ENCODE measurements around the gene MOB3A. TPM values are rescaled to one million over a fixed set of nuclear protein-coding genes. Genes with fewer than 3 reads are reported as not detected.
A peak's percentile ranks its signal among the peaks of the same experiment; 100 is the strongest.
"Not testable (repeated sequence)": the region's sequence is repeated elsewhere in the genome, so short reads cannot be mapped to it uniquely, and the experiment has no call there.

Gene MOB3A
- total RNA-seq, 2 donors from 2014 or later, result 20.9 to 21.8 TPM

DNA sequence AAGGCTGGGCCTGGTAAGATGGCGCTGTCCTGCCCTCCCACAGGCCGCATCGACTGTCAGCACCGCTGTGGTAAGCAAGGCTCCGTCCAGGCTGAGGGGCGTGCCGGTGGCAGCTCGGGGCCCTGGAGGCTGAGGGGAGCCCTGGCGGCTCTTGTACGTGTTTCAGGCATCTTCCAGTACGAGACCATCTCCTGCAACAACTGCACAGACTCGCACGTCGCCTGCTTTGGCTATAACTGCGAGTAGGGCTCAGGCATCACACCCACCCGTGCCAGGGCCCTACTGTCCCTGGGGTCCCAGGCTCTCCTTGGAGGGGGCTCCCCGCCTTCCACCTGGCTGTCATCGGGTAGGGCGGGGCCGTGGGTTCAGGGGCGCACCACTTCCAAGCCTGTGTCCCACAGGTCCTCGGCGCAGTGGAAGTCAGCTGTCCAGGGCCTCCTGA lies 1.8 kb upstream of the MOB3A start:
- Mint-ChIP-seq H3K4me3 (no peak overlapping the region), H3K4me1 (peaks cover 2% of the 10 kb centered on the region), H3K27ac (no peak overlapping the region), H3K36me3 (ENCODE audit: low read depth) (peaks cover 23% of the 10 kb centered on the region), H3K9me3 (no peaks in the 10 kb centered on the region), H3K27me3 (ENCODE audit: insufficient read depth) (no peaks in the 10 kb centered on the region)
- DNase-seq, result no peak
- TF ChIP-seq, protein P1, sequence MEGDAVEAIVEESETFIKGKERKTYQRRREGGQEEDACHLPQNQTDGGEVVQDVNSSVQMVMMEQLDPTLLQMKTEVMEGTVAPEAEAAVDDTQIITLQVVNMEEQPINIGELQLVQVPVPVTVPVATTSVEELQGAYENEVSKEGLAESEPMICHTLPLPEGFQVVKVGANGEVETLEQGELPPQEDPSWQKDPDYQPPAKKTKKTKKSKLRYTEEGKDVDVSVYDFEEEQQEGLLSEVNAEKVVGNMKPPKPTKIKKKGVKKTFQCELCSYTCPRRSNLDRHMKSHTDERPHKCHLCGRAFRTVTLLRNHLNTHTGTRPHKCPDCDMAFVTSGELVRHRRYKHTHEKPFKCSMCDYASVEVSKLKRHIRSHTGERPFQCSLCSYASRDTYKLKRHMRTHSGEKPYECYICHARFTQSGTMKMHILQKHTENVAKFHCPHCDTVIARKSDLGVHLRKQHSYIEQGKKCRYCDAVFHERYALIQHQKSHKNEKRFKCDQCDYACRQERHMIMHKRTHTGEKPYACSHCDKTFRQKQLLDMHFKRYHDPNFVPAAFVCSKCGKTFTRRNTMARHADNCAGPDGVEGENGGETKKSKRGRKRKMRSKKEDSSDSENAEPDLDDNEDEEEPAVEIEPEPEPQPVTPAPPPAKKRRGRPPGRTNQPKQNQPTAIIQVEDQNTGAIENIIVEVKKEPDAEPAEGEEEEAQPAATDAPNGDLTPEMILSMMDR (conservative IDR thresholded peaks at IDR 0.05), result no peak
- peaks cover 4% of the 10 kb centered on the region for H3K4me1 ChIP-seq (ENCODE audit: control insufficient read depth, insufficient read depth, low read length)
- H3K27me3 ChIP-seq (ENCODE audit: control insufficient read depth, insufficient read depth, low read length, poor library complexity, severe bottlenecking), result no peaks in the 10 kb centered on the region
- H3K4me3 ChIP-seq (ENCODE audit: low read length), result no peak overlapping the region
- no peak overlapping the region for H3K27ac ChIP-seq (ENCODE audit: low read depth, low read length)
- H3K9me3 ChIP-seq (ENCODE audit: control insufficient read depth, low read length), result no peaks in the 10 kb centered on the region
- no peak overlapping the region for H3K9ac ChIP-seq (ENCODE audit: extremely low read depth, low read length, poor library complexity, severe bottlenecking)
- WGBS, 2 experiments (ENCODE audit: insufficient coverage in 1 of 2, insufficient read length in 1 of 2), result 94% methylated on average over 16 to 23 of the region's 23 CpGs
- H3K36me3 ChIP-seq (ENCODE audit: control insufficient read depth, insufficient read depth, low read length), result peaks cover 29% of the 10 kb centered on the region

DNA sequence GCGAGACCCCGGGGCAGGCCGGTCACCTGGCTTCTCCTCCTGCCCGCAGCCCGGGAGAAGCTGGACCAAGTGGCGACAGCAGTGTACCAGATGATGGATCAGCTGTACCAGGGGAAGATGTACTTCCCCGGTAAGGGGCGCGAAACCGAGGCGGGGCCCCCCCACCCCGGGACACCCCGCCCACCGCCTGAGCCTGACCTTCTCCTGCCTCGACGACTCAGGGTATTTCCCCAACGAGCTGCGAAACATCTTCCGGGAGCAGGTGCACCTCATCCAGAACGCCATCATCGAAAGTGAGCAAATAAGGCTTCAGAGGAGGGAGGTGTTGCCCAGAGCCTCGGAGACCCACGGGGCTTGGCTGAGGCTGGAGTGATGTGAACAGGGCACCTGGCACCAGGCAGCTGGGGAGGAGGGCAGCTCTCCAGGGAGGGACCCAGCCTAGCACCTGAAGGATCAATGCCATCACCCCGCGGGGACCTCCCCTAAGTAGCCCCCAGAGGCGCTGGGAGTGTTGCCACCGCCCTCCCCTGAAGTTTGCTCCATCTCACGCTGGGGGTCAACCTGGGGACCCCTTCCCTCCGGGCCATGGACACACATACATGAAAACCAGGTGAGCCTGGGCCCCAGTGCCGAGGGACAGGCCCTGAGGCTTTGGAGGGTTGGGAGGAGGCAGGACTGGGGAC lies 1.2 kb upstream of the MOB3A start:
- Mint-ChIP-seq H3K27ac (peak overlapping the region; percentile 84), H3K9me3 (no peaks in the 10 kb centered on the region), H3K36me3 (ENCODE audit: low read depth) (peaks cover 20% of the 10 kb centered on the region), H3K4me1 (peaks cover 2% of the 10 kb centered on the region), H3K4me3 (peak overlapping the region; percentile 51), H3K27me3 (ENCODE audit: insufficient read depth) (no peaks in the 10 kb centered on the region)
- H3K27ac ChIP-seq (ENCODE audit: low read depth, low read length), result peak overlapping the region; percentile 16
- 45 to 49% methylated on average over 23 to 30 of the region's 30 CpGs for WGBS, 2 experiments (ENCODE audit: insufficient coverage in 1 of 2, insufficient read length in 1 of 2)
- H3K4me1 ChIP-seq (ENCODE audit: control insufficient read depth, insufficient read depth, low read length), result peaks cover 4% of the 10 kb centered on the region
- H3K4me3 ChIP-seq (ENCODE audit: low read length), result peak overlapping the region; percentile 69
- H3K9me3 ChIP-seq (ENCODE audit: control insufficient read depth, low read length), result no peaks in the 10 kb centered on the region
- no peak for DNase-seq
- TF ChIP-seq, protein P1 (conservative IDR thresholded peaks at IDR 0.05), result no peak
- no peak overlapping the region for H3K9ac ChIP-seq (ENCODE audit: extremely low read depth, low read length, poor library complexity, severe bottlenecking)
- no peaks in the 10 kb centered on the region for H3K27me3 ChIP-seq (ENCODE audit: control insufficient read depth, insufficient read depth, low read length, poor library complexity, severe bottlenecking)
- H3K36me3 ChIP-seq (ENCODE audit: control insufficient read depth, insufficient read depth, low read length), result peaks cover 26% of the 10 kb centered on the region

DNA sequence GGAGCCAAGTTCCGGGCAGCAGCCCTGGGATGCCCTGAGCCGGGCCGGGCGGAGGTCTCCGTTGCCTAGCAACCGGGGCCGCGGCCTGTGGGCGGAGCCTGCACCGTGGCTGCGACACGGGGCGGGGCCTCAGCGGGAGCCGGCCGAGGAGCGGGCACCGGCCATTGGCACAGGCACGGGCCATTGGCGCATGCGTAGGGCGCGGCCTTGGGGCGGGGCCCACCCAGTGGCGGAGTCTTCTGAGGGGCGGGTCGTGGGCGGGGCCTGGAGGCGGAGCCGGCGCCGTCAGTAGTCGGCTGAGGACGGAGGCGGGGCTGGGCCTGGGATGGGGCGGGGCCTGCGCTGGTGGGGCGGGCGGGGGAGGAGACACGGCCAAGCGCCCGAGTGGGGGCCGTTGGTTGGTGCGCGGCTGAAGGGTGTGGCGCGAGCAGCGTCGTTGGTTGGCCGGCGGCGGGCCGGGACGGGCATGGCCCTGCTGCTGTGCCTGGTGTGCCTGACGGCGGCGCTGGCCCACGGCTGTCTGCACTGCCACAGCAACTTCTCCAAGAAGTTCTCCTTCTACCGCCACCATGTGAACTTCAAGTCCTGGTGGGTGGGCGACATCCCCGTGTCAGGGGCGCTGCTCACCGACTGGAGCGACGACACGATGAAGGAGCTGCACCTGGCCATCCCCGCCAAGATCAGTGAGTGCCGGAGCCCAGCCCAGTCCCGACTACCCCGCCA lies 515 bp upstream of the MOB3A start, which contains the start of gene IZUMO4:
Gene IZUMO4, plus strand, starts transcription at position 436 of the 723 bp plus-strand sequence. Its CDS starts 31 bp downstream, at position 467.
- H3K27ac Mint-ChIP-seq, result peak within 1 kb of the TSS; percentile 88

DNA sequence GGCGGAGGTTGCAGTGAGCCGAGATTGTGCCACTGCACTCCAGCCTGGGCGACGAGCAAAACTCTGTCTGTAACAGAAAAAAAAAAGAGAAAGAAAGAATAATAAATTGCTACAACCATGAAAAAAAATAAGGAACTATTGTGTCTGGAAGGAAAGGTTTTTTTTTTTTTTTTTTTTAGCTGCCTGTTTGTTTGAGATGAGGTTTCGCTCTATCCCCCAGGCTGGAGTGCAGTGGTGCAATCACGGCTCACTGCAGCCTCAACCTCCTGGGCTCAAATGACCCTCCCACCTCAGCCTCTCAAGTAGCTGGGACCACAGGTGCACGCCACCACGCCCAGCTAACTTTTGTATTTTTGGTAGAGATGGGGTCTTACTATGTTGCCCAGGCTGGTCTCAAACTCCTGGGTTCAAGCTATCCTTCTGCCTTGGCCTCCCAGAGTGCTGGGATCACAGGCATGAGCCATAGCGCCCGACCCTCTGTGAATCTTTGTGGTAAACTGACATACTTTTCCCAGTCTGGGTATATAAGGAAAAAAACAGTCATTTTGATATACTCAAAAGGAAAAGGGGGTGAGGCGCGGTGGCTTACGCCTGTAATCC lies 4.1 kb downstream of the MOB3A start:
- not testable (repeated sequence) for H3K36me3 Mint-ChIP-seq (ENCODE audit: low read depth); H3K9me3 ChIP-seq (ENCODE audit: control insufficient read depth, low read length); H3K27ac Mint-ChIP-seq; H3K4me3 Mint-ChIP-seq; DNase-seq; H3K27ac ChIP-seq (ENCODE audit: low read depth, low read length); H3K9ac ChIP-seq (ENCODE audit: extremely low read depth, low read length, poor library complexity, severe bottlenecking); H3K9me3 Mint-ChIP-seq; H3K36me3 ChIP-seq (ENCODE audit: control insufficient read depth, insufficient read depth, low read length); H3K4me3 ChIP-seq (ENCODE audit: low read length); H3K27me3 Mint-ChIP-seq (ENCODE audit: insufficient read depth); H3K4me1 ChIP-seq (ENCODE audit: control insufficient read depth, insufficient read depth, low read length); H3K27me3 ChIP-seq (ENCODE audit: control insufficient read depth, insufficient read depth, low read length, poor library complexity, severe bottlenecking); H3K4me1 Mint-ChIP-seq
- 95 to 98% methylated on average over 7 to 13 of the region's 13 CpGs for WGBS, 2 experiments (ENCODE audit: insufficient coverage in 1 of 2, insufficient read length in 1 of 2)

More for the DNA sequence above, 515 bp upstream of the MOB3A start, which contains the start of gene IZUMO4:
- peak; percentile 100 for DNase-seq
- H3K4me3 ChIP-seq (ENCODE audit: low read length), result peak within 1 kb of the TSS; percentile 88
- TF ChIP-seq, protein P1 (conservative IDR thresholded peaks at IDR 0.05), result peak; percentile 64
- H3K27me3 ChIP-seq (ENCODE audit: control insufficient read depth, insufficient read depth, low read length, poor library complexity, severe bottlenecking), result no peaks in the 10 kb centered on the region
- H3K4me1 ChIP-seq (ENCODE audit: control insufficient read depth, insufficient read depth, low read length), result peaks cover 4% of the 10 kb centered on the region
- 1 to 5% methylated on average over 20 to 70 of the region's 70 CpGs for WGBS, 2 experiments (ENCODE audit: insufficient coverage in 1 of 2, insufficient read length in 1 of 2)
- H3K9me3 ChIP-seq (ENCODE audit: control insufficient read depth, low read length), result no peaks in the 10 kb centered on the region
- peaks cover 2% of the 10 kb centered on the region for H3K4me1 Mint-ChIP-seq
- no peaks in the 10 kb centered on the region for H3K9me3 Mint-ChIP-seq
- H3K27me3 Mint-ChIP-seq (ENCODE audit: insufficient read depth), result no peaks in the 10 kb centered on the region
- H3K9ac ChIP-seq (ENCODE audit: extremely low read depth, low read length, poor library complexity, severe bottlenecking), result peak within 1 kb of the TSS; percentile 66
- peak within 1 kb of the TSS; percentile 84 for H3K4me3 Mint-ChIP-seq
- peaks cover 14% of the 10 kb centered on the region for H3K36me3 Mint-ChIP-seq (ENCODE audit: low read depth)
- peak within 1 kb of the TSS; percentile 89 for H3K27ac ChIP-seq (ENCODE audit: low read depth, low read length)
- peaks cover 19% of the 10 kb centered on the region for H3K36me3 ChIP-seq (ENCODE audit: control insufficient read depth, insufficient read depth, low read length)
